ENCODE measurements around the gene RAX2.

- TF ChIP-seq CTCF (IDR thresholded peaks at IDR 0.05 in 8 of 11, conservative IDR thresholded peaks at IDR 0.05 in 3 of 11) (no peak), POLR2A (IDR thresholded peaks at IDR 0.05) (no peak)
Measured at GRCh38 chr19:3730457-3730958, 41.5 kb downstream of the RAX2 start.
